B cell (primary cell): ENCODE results near the gene TIRAP. TPM values are rescaled to one million over a fixed set of nuclear protein-coding genes. Genes with fewer than 3 reads are reported as not detected.
"Not testable (repeated sequence)": the region's sequence is repeated elsewhere in the genome, so short reads cannot be mapped to it uniquely, and the experiment has no call there.

Source experiments
- ATAC-seq: fragments of 200-7000 bp; cut with Tn5 transposase; one replicate; pipeline ENCODE4 v1.10.0; 2021; ENCODE audit warnings: low read depth, mild to moderate bottlenecking, moderate number of reproducible peaks, moderate library complexity
- CTCF ChIA-PET: fragments of 350-600 bp; sonication (Branson Sonifier 250); formaldehyde crosslinking; loops from one replicate; lab custom pipeline; 2021; ENCODE audit warnings: antibody characterized with exemption, inconsistent platforms; lab: Charles Lee
- POLR2A ChIA-PET: fragments of 350-600 bp; sonication (Branson Sonifier 250); formaldehyde crosslinking; loops from one replicate; lab custom pipeline; 2021; ENCODE audit warnings: antibody characterized with exemption; lab: Charles Lee
- DNase-seq: peaks from one replicate; pipeline ENCODE4 v3.0.0; 2013
- H2AFZ ChIP-seq: 2 replicates; pipeline ENCODE4 v1.6.1; 2012; ENCODE audit warnings: mild to moderate bottlenecking, low read depth, low read length; ENCODE audit not compliant: insufficient read depth, poor library complexity, severe bottlenecking
- H3K27ac ChIP-seq, 2 donors: 1 replicate in 1 of 2; 2 replicates in 1 of 2; pipeline ENCODE4 v1.5.1; 2012 to 2013; ENCODE audit warnings: low read length in 2 of 2, mild to moderate bottlenecking in 2 of 2, moderate library complexity in 1 of 2
- H3K27me3 ChIP-seq, 4 experiments: fragments of 200-600 bp in 1 of 4; sonication (generic) in 1 of 4; replicated peaks in 1 of 4; 1 replicate in 2 of 4; 2 replicates in 2 of 4; pipeline versions ENCODE4 v1.6.1 to v1.7.0; 2013 to 2016; ENCODE audit warnings: low read length in 3 of 4, mild to moderate bottlenecking in 2 of 4, mixed read lengths in 1 of 4, moderate library complexity in 1 of 4; ENCODE audit not compliant: insufficient read depth in 4 of 4, control insufficient read depth in 3 of 4; ENCODE audit errors: control extremely low read depth in 1 of 4
- H3K36me3 ChIP-seq, 2 experiments: replicated peaks in 1 of 2; 1 replicate in 1 of 2; 2 replicates in 1 of 2; pipeline versions ENCODE4 v1.6.1 to v1.7.1; 2013; ENCODE audit warnings: low read length in 1 of 2; ENCODE audit not compliant: insufficient read depth in 2 of 2, control insufficient read depth in 1 of 2; ENCODE audit errors: control extremely low read depth in 1 of 2, extremely low read depth in 1 of 2
- H3K4me1 ChIP-seq, 2 donors: fragments of 200-600 bp in 1 of 2; sonication (generic) in 1 of 2; 1 replicate in 1 of 2; 2 replicates in 1 of 2; pipeline versions ENCODE4 v1.5.1 to v1.6.1; 2013 to 2017; ENCODE audit warnings: low read length in 2 of 2; ENCODE audit not compliant: control insufficient read depth in 2 of 2, insufficient read depth in 2 of 2
- H3K4me2 ChIP-seq: replicated peaks from 2 replicates; pipeline ENCODE3; 2012; ENCODE audit warnings: mild to moderate bottlenecking, low read depth, low read length; ENCODE audit not compliant: poor library complexity, severe bottlenecking
- H3K4me3 ChIP-seq, 5 experiments: fragments of 200-600 bp in 1 of 5; sonication (generic) in 1 of 5; 1 replicate in 3 of 5; 2 replicates in 2 of 5; pipeline versions ENCODE4 v1.5.1 to v1.7.0; 2011 to 2016; ENCODE audit warnings: low read length in 4 of 5, mild to moderate bottlenecking in 4 of 5, low read depth in 2 of 5, control low read depth in 1 of 5, moderate library complexity in 1 of 5; ENCODE audit not compliant: insufficient read depth in 1 of 5; ENCODE audit errors: control extremely low read depth in 1 of 5, extremely low read depth in 1 of 5
- H3K79me2 ChIP-seq: fragments of 200-600 bp; sonication (generic); one replicate; pipeline ENCODE4 v1.6.0; 2016; ENCODE audit warnings: low read length; ENCODE audit not compliant: control insufficient read depth, insufficient read depth
- H3K9ac ChIP-seq: fragments of 200-600 bp; sonication (generic); 2 replicates; pipeline ENCODE4 v1.6.1; 2017; ENCODE audit warnings: mild to moderate bottlenecking, low read length, moderate library complexity
- H3K9me3 ChIP-seq, 3 donors: one replicate each; pipeline versions ENCODE4 v1.6.1 to v1.7.1; 2013; ENCODE audit warnings: low read length in 2 of 3; ENCODE audit not compliant: control insufficient read depth in 2 of 3, insufficient read depth in 1 of 3; ENCODE audit errors: control extremely low read depth in 1 of 3
- H4K20me1 ChIP-seq: 2 replicates; pipeline ENCODE4 v1.6.0; 2012; ENCODE audit warnings: mild to moderate bottlenecking, low read length; ENCODE audit not compliant: insufficient read depth, control insufficient read depth, poor library complexity, severe bottlenecking
- H3K27ac Mint-ChIP-seq: one replicate; pipeline ENCODE4 v1.8.0; 2021; ENCODE audit warnings: mixed read lengths
- H3K27me3 Mint-ChIP-seq: one replicate; pipeline ENCODE4 v1.8.0; 2021; ENCODE audit warnings: mixed read lengths
- H3K4me1 Mint-ChIP-seq: one replicate; pipeline ENCODE4 v1.8.0; 2021; ENCODE audit warnings: mixed read lengths
- H3K4me3 Mint-ChIP-seq: one replicate; pipeline ENCODE4 v1.8.0; 2021; ENCODE audit warnings: mixed read lengths
- H3K9me3 Mint-ChIP-seq: one replicate; pipeline ENCODE4 v1.8.0; 2022; ENCODE audit warnings: mixed read lengths; ENCODE audit not compliant: insufficient read depth
- EZH2 ChIP-seq: IDR thresholded peaks from 2 replicates; pipeline ENCODE4 v1.6.1; 2012; ENCODE audit warnings: borderline replicate concordance, low read depth, mild to moderate bottlenecking, moderate library complexity, low read length; ENCODE audit not compliant: insufficient read depth, poor library complexity, severe bottlenecking
- WGBS: methylation state at CpG from one replicate; pipeline ENCODE4 v1.1.5; 2013; ENCODE audit warnings: missing lambda C conversion rate; ENCODE audit not compliant: insufficient coverage; 5-methylcytosine and 5-hydroxymethylcytosine counted together
- intact Hi-C: fragments of 100-400 bp; cut with micrococcal nuclease; formaldehyde crosslinking; loops from one replicate; pipeline ENCODE4 v1.10.0; 2022
- polyA plus RNA-seq: library from polyadenylated mRNA; depleted of rRNA; stranded (reverse); fragments of >200 nt; gene quantifications from 2 replicates; pipeline ENCODE4 v1.2.3, GENCODE V29; 2012
- total RNA-seq, 2 donors: library from RNA; stranded (reverse); fragments of 120-200 nt in 1 of 2; gene quantifications; 1 replicate in 1 of 2; 2 replicates in 1 of 2; pipeline versions ENCODE4 v1.2.3 to v1.2.4, GENCODE V29; 2013 to 2022
- TF ChIP-seq, protein P1 (sequence below): fragments of 200-600 bp; IDR thresholded peaks from one replicate; pipeline ENCODE4 v1.8.0; 2022; ENCODE audit warnings: antibody characterized with exemption, mild to moderate bottlenecking

Gene TIRAP
- total and polyA plus RNA-seq, 2 donors (not counting 1 experiment from before 2014, with no cell fraction given): 9.9 to 25.1 TPM

DNA sequence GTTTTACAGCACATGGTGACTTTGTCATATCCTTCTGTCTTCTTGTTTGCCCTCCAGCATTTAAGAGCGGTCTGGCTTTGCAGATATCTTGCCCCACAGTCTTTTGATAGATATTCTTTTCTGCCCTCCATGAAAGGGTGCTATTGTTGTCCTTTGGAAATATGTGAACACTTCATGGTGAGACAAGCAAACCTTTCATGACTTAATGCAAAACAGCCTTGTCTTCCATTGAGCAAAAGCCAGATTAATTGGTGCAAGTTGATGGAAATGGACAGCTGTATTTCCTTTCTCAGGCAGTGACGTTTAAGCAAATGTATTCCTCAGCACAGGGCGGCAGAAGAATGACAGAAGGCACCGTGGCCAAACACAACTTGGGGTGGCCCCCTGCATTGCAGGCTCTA is 25.4 kb downstream of the TIRAP start:
- no peak overlapping the region for H3K4me3 Mint-ChIP-seq
- H4K20me1 ChIP-seq: peaks cover 13% of the 10 kb centered on the region
- H3K4me2 ChIP-seq: no peak overlapping the region
- H3K27me3 Mint-ChIP-seq: no peaks in the 10 kb centered on the region
- POLR2A ChIA-PET: no interaction called here
- H3K4me3 ChIP-seq: no peak overlapping the region
- peaks cover 2 to 31% of the 10 kb centered on the region in 2 experiments for H3K36me3 ChIP-seq
- WGBS: 97% methylated on average over 3 of the region's 4 CpGs
- no peaks in the 10 kb centered on the region for H3K27me3 ChIP-seq
- H3K9me3 ChIP-seq: no peaks in the 10 kb centered on the region
- H3K27ac ChIP-seq: no peak overlapping the region
- DNase-seq: no peak
- H3K9me3 Mint-ChIP-seq: no peaks in the 10 kb centered on the region
- no peak overlapping the region for H3K27ac Mint-ChIP-seq
- TF ChIP-seq, protein P1, sequence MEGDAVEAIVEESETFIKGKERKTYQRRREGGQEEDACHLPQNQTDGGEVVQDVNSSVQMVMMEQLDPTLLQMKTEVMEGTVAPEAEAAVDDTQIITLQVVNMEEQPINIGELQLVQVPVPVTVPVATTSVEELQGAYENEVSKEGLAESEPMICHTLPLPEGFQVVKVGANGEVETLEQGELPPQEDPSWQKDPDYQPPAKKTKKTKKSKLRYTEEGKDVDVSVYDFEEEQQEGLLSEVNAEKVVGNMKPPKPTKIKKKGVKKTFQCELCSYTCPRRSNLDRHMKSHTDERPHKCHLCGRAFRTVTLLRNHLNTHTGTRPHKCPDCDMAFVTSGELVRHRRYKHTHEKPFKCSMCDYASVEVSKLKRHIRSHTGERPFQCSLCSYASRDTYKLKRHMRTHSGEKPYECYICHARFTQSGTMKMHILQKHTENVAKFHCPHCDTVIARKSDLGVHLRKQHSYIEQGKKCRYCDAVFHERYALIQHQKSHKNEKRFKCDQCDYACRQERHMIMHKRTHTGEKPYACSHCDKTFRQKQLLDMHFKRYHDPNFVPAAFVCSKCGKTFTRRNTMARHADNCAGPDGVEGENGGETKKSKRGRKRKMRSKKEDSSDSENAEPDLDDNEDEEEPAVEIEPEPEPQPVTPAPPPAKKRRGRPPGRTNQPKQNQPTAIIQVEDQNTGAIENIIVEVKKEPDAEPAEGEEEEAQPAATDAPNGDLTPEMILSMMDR: no peak
- no peak for TF ChIP-seq EZH2
- H3K4me1 Mint-ChIP-seq: peaks cover 40% of the 10 kb centered on the region
- H3K79me2 ChIP-seq: peaks cover 57% of the 10 kb centered on the region
- CTCF ChIA-PET: interaction anchor here (0.7 to 4.8 kb wide), 4 partner anchors 8 to 172 kb away, joined by 3 to 55 read pairs (median 8); no protein-coding TSS in a partner anchor
- ATAC-seq: no peak
- no peak overlapping the region for H2AFZ ChIP-seq
- H3K4me1 ChIP-seq: peaks cover 11 to 38% of the 10 kb centered on the region in 2 donors
- H3K9ac ChIP-seq: no peak overlapping the region
- intact Hi-C loops: loop anchor here (10.0 kb wide), 1 partner anchor 47 kb away; the partner anchor contains the start of gene ST3GAL4

DNA sequence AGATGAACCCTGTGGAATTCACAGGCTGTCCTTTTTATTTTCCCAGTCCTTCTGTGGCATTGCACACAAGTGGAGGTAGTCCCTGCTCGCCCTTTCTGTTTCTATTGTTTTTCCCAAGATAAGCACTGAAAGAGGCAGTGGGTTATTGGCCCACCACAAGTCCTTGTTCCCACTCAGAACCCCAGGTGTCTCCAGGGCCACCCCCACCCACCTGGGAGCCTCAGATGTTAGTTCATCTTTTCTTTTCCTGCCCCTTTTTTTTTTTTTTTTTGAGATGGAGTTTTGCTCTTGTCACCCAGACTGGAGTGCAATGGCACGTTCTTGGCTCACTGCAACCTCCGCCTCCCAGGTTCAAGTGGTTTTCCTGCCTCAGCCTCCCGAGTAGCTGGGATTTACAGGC is 25.9 kb downstream of the TIRAP start:
- H4K20me1 ChIP-seq: peaks cover 13% of the 10 kb centered on the region
- H3K27ac ChIP-seq, H3K9ac ChIP-seq, H2AFZ ChIP-seq, H3K4me3 Mint-ChIP-seq, H3K4me2 ChIP-seq, H3K27me3 Mint-ChIP-seq, H3K27me3 ChIP-seq, ATAC-seq, H3K9me3 ChIP-seq, H3K9me3 Mint-ChIP-seq, POLR2A ChIA-PET, H3K4me3 ChIP-seq, H3K27ac Mint-ChIP-seq, DNase-seq: not testable (repeated sequence)
- H3K4me1 ChIP-seq: peaks cover 11 to 33% of the 10 kb centered on the region in 2 donors
- H3K36me3 ChIP-seq: peaks cover 2 to 34% of the 10 kb centered on the region in 2 experiments
- H3K79me2 ChIP-seq: peaks cover 55% of the 10 kb centered on the region
- WGBS: 100% methylated on average over 1 of the region's 4 CpGs
- peaks cover 36% of the 10 kb centered on the region for H3K4me1 Mint-ChIP-seq
- CTCF ChIA-PET: interaction anchor here (4.8 kb wide), 1 partner anchor 171 kb away, joined by 55 read pairs; no protein-coding TSS in a partner anchor
- intact Hi-C loops: loop anchor here (10.0 kb wide), 1 partner anchor 46 kb away; the partner anchor contains the start of gene ST3GAL4
